ENCODE measurements around the gene NREP. TPM values are rescaled to one million over a fixed set of nuclear protein-coding genes. Genes with fewer than 3 reads are reported as not detected.

NREP gene
- total RNA-seq, 1 donor from 2014 or later, result 462 TPM

- Mint-ChIP-seq H3K27me3 (no peaks in the 10 kb centered on the region), H3K36me3 (no peaks in the 10 kb centered on the region), H3K9me3 (peaks cover 5% of the 10 kb centered on the region), H3K27ac (peak overlapping the region; percentile 55), H3K4me3 (no peak overlapping the region), H3K4me1 (ENCODE audit: unreplicated experiment) (peaks cover 25% of the 10 kb centered on the region)
- DNase-seq (ENCODE audit: extremely low spot score, unreplicated experiment), result no peak
- no peak for TF ChIP-seq CTCF (conservative IDR thresholded peaks at IDR 0.05)
Measured at GRCh38 chr5:111765613-111766571, 8.9 kb upstream of the NREP start.

GRCh38 chr5:111764019-111764418 lies 7.0 kb upstream of the NREP start:
- no peaks in the 10 kb centered on the region for H3K27me3 Mint-ChIP-seq

GRCh38 chr5:111762895-111763294 lies 5.9 kb upstream of the NREP start:
- no peak for TF ChIP-seq CTCF (conservative IDR thresholded peaks at IDR 0.05)
- peaks cover 39% of the 10 kb centered on the region for H3K4me1 Mint-ChIP-seq (ENCODE audit: unreplicated experiment)
- H3K4me3 Mint-ChIP-seq, result peak overlapping the region; percentile 4
- peaks cover 5% of the 10 kb centered on the region for H3K9me3 Mint-ChIP-seq
- no peaks in the 10 kb centered on the region for H3K27me3 Mint-ChIP-seq
- H3K27ac Mint-ChIP-seq, result no peak overlapping the region
- no peak for DNase-seq (ENCODE audit: extremely low spot score, unreplicated experiment)
- no peaks in the 10 kb centered on the region for H3K36me3 Mint-ChIP-seq

More at GRCh38 chr5:111764019-111764418, 7.0 kb upstream of the NREP start:
- H3K4me3 Mint-ChIP-seq, result no peak overlapping the region
- TF ChIP-seq CTCF (conservative IDR thresholded peaks at IDR 0.05), result no peak
- H3K4me1 Mint-ChIP-seq (ENCODE audit: unreplicated experiment), result peaks cover 32% of the 10 kb centered on the region
- H3K27ac Mint-ChIP-seq, result no peak overlapping the region
- no peaks in the 10 kb centered on the region for H3K36me3 Mint-ChIP-seq
- peaks cover 5% of the 10 kb centered on the region for H3K9me3 Mint-ChIP-seq
- no peak for DNase-seq (ENCODE audit: extremely low spot score, unreplicated experiment)

GRCh38 chr5:111758284-111758628 lies 1.3 kb upstream of the NREP start:
- peak overlapping the region; percentile 88 for H3K27ac Mint-ChIP-seq
- H3K36me3 Mint-ChIP-seq, result peaks cover 11% of the 10 kb centered on the region
- peaks cover 35% of the 10 kb centered on the region for H3K4me1 Mint-ChIP-seq (ENCODE audit: unreplicated experiment)
- TF ChIP-seq CTCF (conservative IDR thresholded peaks at IDR 0.05), result no peak
- H3K27me3 Mint-ChIP-seq, result no peaks in the 10 kb centered on the region
- peak overlapping the region; percentile 88 for H3K4me3 Mint-ChIP-seq
- H3K9me3 Mint-ChIP-seq, result no peaks in the 10 kb centered on the region
- no peak for DNase-seq (ENCODE audit: extremely low spot score, unreplicated experiment)

GRCh38 chr5:111757355-111758283 lies 625 bp upstream of the NREP start:
- Mint-ChIP-seq H3K4me3 (peak overlapping the region; percentile 91), H3K9me3 (no peaks in the 10 kb centered on the region), H3K27ac (peak overlapping the region; percentile 94), H3K36me3 (peaks cover 15% of the 10 kb centered on the region), H3K4me1 (ENCODE audit: unreplicated experiment) (peaks cover 33% of the 10 kb centered on the region), H3K27me3 (no peaks in the 10 kb centered on the region)
- peak; percentile 95 for DNase-seq (ENCODE audit: extremely low spot score, unreplicated experiment)
- peak; percentile 65 for TF ChIP-seq CTCF (conservative IDR thresholded peaks at IDR 0.05)

Data from type B pancreatic cell (in vitro differentiated cells).